Measurements from ENCODE around the gene ADORA2B. TPM values are rescaled to one million over a fixed set of nuclear protein-coding genes. Genes with fewer than 3 reads are reported as not detected.
"Not testable (repeated sequence)": the region's sequence is repeated elsewhere in the genome, so short reads cannot be mapped to it uniquely, and the experiment has no call there.

The ADORA2B gene
- total RNA-seq (2014; rRNA removed; shearing (Covaris generic)): 37.1 and 48.8 TPM in 2 replicates

DNA sequence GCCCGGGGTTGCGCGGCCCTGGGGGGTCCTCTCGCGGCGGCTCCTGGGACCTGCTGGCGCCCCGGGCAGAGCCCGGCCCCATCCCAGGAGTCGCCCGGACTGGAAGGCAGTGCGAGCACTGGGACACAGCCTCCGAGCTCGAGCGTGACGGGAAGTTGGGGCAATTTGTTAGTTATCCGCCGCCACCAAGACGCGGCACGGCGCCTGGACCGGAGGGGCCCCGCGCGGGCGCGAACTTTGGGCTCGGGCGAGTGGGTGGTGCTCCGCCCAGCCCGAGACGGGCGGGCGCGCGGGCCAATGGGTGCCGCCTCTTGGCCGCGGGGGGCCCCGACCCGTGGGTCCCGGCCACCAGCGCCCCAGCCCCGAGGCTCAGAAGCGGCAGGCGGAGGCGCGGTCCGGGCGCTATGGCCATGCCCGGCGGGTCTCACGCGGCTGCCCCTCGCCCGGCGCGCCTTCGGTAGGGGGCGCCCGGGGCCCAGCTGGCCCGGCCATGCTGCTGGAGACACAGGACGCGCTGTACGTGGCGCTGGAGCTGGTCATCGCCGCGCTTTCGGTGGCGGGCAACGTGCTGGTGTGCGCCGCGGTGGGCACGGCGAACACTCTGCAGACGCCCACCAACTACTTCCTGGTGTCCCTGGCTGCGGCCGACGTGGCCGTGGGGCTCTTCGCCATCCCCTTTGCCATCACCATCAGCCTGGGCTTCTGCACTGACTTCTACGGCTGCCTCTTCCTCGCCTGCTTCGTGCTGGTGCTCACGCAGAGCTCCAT, at the start of gene ADORA2B:
Gene ADORA2B (plus strand): TSS at position 372 of the 768 bp plus-strand sequence. CDS start 119 bp downstream, at position 491.
- DNase-seq (ENCODE audit: low read depth): peak; percentile 89

DNA sequence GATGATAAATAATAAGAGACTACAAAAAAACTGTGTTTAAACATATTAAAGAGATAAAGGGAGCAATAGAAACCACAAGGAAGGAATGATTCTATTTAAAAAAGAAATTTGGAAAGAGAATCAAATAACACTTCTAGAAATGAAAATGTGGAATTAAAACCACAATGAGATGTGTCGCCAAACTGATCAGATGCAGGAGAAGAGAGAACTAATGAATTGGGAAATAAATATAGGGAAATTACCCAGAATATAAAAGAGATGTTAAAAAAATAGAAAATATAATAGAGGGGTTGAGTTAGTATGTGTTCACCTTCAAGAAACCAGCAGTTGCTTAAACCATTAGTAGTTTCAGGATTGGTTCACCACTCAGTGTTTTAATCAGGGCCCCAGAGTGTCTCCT, 48.7 kb upstream of the ADORA2B start:
- DNase-seq (ENCODE audit: low read depth): no peak

DNA sequence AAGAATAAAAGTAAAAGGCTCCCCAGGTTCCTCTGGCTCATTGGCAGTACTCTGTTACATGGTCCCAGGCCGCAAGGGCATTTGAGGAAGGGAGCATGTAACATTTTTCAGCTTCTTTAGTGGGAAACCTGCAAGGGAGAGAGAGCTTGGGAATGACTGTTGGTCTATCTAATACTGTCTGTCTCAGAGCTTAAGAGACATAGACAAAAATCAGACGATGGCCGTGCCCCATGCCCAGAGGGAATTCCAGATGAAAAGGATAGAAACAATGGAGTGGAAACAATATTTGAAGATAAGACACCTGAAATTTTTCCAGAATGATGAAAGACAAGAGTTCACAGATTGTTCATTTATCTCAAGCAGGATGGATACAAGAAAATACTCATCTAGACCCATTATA, 48.1 kb upstream of the ADORA2B start:
- no peak for DNase-seq (ENCODE audit: low read depth)

GRCh38 chr17:15899596-15899995, 45.3 kb upstream of the ADORA2B start:
- DNase-seq (ENCODE audit: low read depth): not testable (repeated sequence)

DNA sequence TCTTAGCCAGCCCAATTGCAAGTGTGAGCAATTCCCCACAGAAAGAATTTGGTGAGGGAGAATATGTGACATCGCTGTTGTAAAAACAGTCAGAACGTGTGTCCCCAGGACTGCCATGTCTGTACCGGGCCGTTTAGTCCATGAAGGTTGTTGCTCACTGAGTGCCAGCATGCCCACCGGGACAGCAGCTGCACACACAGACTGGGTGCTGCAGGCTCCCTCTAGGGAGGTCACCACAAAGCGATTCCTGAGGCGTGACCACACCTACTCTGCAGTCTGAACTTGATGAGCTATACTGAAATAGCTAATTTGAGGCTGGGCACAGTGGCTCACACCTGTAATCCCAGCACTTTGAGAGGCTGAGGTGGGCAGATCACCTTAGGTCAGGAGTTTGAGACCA, 44.1 kb upstream of the ADORA2B start:
- DNase-seq (ENCODE audit: low read depth): no peak

DNA sequence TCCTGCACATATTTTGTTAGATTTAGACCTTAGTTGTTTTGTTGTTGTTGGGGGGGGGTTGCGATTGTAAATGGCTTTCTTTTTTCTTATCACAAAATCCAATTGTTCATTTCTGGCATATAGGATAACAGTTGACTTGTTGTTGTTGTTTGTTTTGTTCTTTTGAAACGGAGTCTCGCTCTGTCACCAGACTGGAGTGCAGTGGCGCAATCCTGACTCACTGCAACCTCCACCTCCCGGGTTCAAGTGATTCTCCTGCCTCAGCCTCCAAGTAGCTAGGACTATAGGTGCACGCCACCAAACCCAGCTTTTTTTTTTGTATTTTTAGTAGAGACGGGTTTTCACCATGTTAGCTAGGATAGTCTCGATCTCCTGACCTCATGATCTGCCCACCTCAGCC, 39.7 kb upstream of the ADORA2B start:
- DNase-seq (ENCODE audit: low read depth): not testable (repeated sequence)

DNA sequence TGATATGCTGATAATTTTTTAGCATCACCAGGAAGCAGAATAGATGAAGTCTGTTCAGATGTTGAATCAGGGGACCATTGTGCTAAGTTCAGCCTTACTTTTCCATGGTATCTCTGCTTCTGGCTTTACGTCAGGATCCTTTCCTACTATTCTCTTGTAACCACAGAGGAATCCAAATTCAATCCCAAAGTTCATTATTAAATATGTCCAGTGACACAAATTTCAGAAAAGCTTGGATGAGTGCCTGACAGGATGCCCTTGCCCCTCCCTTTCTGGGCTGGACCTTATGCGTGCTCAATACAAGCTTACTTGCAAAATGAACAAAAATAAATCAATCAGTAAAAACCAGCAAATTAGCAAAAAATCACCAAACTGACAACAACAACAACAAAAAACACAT, 37.6 kb upstream of the ADORA2B start:
- no peak for DNase-seq (ENCODE audit: low read depth)

DNA sequence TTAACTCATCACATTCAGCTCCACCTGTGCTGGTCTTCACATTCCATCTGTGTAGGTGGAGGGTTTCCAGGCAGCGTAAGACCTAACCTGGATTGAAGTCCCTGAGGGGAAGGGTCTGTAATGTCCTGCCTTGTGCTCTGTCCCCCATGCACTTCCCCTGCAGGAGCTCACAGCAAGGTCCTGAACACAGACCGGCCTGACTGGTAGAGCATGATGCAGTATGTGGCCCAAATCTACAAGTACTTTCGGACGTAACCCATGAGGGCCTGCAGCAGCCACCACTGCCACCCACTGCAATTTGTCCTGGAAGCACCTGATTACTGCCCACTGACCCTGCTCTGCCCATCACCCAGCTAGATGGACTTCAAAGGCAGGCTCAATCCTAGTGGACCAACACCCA, 36.6 kb upstream of the ADORA2B start:
- no peak for DNase-seq (ENCODE audit: low read depth)

DNA sequence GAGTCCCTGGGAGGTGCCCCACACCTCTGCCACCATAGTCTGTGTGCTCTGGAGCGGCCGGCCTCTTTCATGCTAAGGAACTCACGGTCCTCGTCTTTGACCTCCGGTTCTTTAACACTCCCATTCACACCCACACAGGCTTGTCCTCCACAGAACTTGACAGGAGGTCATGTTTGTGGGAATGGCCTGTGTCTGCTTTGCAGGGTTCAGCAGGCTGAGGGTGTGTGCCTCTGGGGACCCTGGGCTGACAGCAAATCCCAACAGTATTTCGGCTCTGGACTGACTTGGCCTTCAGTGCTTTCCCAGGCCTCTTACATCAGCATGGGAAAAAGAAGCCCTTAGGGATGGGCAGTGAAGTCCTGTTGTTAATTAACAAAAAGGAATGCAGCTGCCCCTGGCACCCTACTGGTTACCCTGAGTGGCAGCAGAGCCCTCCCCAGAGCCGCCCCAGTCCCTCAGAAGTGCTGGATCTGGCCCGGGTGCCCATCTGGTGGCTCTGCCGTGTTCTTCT, 35.4 kb upstream of the ADORA2B start:
- DNase-seq (ENCODE audit: low read depth): no peak

GRCh38 chr17:15910791-15911190, 34.1 kb upstream of the ADORA2B start:
- DNase-seq (ENCODE audit: low read depth): peak; percentile 30

- DNase-seq (ENCODE audit: low read depth): not testable (repeated sequence)
Observed at GRCh38 chr17:15911701-15912100, 33.2 kb upstream of the ADORA2B start.

GRCh38 chr17:15912416-15912955, 32.4 kb upstream of the ADORA2B start:
- no peak for DNase-seq (ENCODE audit: low read depth)

- no peak for DNase-seq (ENCODE audit: low read depth)
Observed at GRCh38 chr17:15913826-15914225, 31.1 kb upstream of the ADORA2B start.

DNA sequence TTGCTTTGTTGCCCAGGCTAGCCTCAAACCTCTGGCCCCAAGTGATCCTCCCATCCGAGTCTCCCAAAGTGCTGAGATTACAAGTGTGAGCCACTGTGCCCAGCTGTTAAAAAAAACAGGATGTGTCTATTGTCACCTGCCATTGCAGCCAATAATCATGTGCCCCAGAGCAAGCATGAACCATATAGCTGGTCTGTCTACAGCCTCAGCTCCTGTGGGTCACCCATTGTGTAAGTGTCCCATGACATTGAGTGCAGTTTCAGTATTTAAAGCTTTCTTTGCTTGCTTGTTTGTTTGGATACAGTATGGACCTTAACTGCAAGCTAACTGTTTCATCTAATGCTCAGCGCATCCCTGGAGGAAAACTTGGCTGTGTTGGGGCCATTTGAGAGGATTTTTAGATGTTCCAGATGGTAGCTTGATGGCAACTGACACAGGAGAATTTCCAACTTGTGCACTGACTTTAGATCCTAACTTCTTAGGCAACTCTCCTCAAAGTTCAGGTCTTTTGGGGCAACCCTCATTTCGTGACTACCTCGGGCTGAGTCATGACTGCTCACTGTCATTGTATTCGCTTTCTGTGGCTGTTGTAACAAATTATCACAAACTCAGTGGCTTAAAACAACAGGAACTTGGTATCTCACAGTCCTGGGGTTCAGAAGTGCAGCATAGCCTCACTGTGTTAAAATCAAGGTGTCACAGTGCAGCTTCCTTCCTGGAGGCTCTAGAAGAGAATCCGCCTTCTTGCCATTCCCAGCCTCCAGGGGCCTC, 30.3 kb upstream of the ADORA2B start:
- DNase-seq (ENCODE audit: low read depth): peak; percentile 81

DNA sequence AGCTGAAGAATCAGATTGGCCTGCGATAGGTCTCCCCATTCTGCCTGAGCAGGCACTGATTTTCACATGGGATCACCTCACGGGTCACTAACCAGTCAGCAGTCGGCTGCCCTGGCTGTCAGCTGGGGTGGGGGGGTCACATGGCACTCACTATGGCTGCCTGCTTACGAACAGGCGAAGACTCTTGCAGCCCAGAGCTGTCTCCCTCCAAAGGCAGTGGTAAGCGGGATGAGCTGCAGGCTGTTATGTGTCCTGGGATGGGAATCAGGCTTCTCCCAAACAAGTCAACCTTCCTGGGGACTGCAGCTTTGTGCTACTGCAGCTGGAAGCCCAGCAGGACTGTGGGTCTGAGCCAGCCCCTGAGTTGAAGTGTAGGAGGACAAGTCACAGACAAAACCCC, 29.0 kb upstream of the ADORA2B start:
- DNase-seq (ENCODE audit: low read depth): no peak

DNA sequence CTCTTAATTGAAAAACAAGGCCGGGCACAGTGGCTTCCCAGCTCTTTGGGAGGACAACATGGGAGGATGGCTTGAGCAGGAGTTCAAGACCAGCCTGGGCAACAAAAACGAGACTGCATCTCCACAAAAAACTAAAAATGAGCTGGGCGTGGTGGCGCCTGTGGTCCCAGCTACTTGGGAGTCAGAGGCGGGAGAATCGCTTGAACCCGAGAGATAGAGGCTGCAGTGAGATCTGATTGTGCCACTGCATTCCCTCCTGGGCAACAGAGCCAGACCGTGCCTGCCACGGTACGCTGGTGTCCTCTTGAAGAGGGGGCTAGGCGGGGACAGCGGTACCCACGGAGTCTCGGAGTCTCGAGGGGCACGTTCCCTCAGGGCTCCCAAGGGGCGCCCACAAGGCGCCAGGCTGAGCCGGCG, 27.9 kb upstream of the ADORA2B start:
- DNase-seq (ENCODE audit: low read depth): no peak

- no peak for DNase-seq (ENCODE audit: low read depth)
Observed at GRCh38 chr17:15917438-15918027, 27.4 kb upstream of the ADORA2B start.

- no peak for DNase-seq (ENCODE audit: low read depth)
Observed at GRCh38 chr17:15918261-15918660, 26.7 kb upstream of the ADORA2B start.

GRCh38 chr17:15918661-15919259, 26.2 kb upstream of the ADORA2B start:
- peak; percentile 29 for DNase-seq (ENCODE audit: low read depth)

DNA sequence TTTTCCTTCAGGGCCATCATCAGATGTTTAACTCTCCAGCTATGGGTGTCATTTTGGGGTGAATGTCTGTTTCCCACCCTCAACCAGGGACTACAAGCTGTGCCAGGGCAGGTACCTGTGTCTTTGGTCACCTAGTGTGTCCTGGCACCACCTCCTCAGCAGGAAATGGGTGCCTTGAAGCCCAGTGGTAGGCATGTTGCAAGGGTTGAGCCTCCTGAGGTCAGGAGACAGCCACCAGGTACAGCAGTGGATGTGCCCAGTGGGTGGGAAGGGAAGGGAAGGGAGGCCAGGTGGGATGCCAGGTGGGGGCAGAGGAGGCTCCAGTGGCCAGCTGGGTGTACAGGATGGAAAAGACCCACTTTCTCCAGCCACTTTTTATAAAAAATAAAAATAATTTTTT, 25.5 kb upstream of the ADORA2B start:
- DNase-seq (ENCODE audit: low read depth): no peak

- peak; percentile 96 for DNase-seq (ENCODE audit: low read depth)
Observed at GRCh38 chr17:15920758-15921239, 24.1 kb upstream of the ADORA2B start.

- DNase-seq (ENCODE audit: low read depth): no peak
Observed at GRCh38 chr17:15921640-15922039, 23.3 kb upstream of the ADORA2B start.
